HG03159 (cell line): Measurements from ENCODE around the gene TBC1D4.

ENCODE experiments used
- ATAC-seq: cut with Tn5 transposase; IDR thresholded peaks from one replicate; pipeline ENCODE4 v1.9.1; 2021; ENCODE audit warnings: mild to moderate bottlenecking, moderate library complexity; ENCODE audit not compliant: unreplicated experiment

The TBC1D4 gene

DNA sequence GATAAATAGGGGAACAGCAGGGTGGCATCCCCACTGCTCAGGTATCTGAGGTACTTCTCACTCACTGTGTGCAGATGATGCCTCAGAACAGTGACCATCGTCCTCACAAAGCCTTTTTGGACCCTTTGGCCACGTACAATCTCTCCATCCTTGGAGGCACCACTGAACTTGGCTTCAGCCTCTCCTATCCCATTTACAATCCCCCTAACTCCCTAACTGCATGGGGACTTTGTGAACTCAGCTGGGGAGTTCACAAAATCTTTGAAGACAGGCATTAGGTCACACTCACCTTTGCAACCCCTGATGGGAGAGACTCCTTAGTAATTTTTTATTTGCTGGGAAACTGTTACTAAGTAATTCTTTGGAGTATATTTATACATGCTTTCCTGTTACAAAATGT lies 60.8 kb downstream of the TBC1D4 start:
- ATAC-seq: no peak

DNA sequence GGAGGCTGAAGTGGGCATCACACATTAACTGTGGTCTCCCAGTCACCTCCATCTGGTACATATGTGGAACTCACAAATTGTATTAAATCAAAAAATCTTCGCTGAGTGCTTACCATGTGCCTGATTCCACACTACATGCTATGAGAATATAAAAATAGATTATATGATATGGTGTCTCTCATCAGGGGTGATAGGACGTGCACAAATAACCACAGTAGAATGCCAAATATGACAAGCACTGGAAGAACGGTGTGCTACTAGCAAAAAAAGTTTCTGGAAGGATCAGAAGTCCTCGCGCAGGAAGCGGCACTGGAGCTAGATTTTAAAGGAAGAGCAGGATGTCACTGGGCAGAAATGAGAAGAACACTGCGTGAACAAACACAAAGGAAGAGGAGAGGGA lies 62.3 kb downstream of the TBC1D4 start:
- no peak for ATAC-seq

DNA sequence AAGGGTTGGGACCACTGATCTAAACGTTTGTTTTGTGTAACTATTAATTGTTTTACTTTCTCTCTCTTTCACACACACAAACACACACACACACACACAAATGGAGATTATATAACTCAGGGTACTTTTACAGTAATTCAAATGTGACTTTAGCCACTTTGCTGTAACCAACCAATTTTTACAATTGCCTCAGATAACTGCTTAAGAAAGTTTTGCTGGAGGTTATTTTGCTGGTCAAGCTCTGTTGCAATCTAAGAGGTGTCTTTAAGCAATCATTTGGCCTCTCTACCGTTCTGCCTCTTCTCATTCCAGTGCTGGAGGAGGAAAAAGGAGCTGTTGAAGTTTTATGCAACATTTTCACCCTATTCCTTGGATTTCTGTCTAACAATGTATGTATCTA lies 63.0 kb downstream of the TBC1D4 start:
- ATAC-seq: no peak

DNA sequence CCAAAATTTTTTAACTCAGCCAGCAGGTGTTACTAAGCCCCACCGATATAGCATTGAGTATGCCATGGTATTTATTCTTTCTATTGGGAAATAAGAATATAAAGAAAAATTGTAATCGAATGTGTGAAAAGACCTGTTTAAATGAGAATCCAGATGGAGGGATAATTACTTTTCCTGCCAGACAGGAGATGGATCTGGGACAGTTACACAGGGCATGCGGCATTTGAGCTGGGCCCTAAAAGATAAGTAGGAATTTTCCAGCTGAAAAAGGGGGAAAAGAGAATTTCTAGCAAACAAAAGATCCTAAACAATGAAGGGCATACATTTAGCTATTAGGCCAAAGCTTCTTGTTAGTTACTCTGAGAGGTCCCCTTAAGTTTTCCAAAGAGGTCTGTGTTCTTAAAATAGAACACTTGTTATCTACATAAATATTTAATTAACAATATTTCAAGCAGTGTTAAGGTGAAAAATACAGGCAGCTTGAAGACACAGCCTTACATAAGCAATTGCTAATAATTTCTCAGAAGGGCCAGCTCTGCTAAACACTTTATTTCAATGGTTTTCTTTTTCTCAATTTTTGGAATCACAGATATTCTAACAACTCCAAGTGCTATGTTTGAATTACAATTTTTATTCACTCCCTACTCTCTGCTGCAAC lies 63.7 kb downstream of the TBC1D4 start:
- ATAC-seq: no peak

DNA sequence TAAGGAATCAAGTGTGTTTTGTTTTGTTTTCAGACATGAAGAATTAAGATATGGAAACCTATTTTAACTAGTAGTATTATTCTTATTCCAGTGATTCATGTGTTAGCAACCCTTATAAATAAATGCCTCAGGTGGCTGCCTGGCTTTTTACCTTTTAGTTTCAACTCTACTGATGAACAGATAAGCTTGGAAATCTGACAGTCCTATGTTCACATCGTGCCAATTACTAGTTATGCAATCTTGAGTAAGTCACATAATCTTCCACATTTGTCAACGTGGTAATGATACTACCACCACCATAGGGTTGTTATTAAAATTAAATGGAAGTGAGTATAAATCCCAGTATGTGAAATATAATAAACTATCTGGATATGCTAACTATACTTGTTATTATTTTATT lies 64.3 kb downstream of the TBC1D4 start:
- no peak for ATAC-seq

DNA sequence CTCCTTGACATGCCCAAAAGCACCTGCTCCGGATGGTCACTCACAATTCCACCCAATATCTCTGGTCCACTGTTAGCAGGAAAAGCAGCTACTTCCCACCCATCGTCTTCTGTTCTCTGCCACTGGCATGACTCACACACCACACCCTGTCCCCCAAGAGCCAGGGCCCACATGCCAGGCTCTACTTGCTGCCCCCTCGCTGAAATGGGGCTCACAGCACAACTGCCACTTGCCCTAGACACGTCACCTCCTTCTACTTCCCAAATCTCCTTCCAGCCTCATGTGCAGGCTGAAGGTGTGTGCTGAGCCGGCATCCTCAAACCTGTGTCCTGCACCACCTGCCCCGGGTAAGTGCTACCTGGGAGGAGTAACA lies 65.0 kb downstream of the TBC1D4 start:
- no peak for ATAC-seq

DNA sequence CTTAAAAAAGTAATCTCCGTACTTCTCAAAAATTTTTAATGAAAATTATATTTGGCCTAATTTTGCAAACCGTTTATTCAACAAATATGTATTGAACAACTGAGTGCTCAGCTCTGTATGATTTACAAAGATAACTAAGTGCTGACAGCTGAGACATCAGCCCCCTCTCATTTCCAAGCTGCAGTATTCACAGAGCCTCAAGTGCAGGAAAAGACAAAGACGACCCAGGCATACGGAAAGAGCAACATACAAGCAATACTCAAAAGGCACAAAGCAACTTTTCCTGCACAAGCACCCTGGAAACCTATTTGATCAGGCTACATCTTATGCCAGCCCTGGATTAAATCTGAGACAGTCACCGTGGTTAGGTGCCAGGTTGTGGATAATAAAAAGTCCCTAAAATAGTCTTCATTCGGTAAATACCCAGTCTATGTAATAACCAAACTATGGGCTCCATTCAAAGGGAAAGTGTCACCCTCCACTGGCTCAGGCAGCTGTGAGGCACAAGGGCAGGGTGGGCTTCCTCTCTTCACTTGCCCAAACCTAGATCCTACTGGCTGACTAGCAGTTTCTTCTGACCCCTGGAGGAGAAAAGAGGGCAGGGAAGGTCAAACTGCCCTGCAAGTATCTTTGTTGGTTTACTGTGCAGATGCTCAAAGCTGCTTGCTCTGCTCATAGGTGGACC lies 65.5 kb downstream of the TBC1D4 start:
- peak; percentile 70 for ATAC-seq

DNA sequence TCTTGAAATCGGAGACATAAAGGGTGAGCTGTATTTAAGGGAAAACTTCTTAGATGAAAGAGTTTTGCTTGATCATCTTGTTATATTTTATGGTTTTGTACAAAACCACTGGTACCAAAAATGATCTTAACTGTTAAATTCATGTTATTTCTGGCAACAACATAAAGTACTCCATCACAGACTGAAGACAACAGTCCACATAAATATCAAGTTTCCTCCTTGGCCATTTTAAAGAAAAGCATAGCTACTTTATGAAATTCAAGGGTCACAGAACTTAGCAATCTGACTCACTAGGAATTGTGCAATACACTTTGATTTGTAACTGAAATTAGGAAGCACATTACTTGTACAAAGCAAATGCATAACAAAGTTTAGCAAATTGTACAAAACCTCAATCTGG lies 66.3 kb downstream of the TBC1D4 start:
- no peak for ATAC-seq

DNA sequence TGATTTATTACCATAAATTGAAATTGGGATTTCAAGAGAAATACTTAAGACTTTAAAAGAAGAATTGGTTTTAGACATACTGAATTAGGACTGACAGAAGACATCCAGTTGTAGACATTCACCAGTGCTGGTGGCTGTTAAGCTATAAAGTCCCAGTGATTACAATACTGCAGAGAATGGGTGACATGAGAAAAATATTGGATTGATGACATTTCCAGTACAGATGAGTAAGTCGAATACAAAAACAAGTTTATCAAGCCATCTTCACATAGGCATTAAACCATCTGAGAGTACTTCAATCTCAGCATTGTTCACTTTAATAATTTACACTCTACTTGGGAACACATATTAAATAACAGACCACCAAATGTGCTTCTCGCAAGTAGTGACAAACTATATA lies 66.8 kb downstream of the TBC1D4 start:
- ATAC-seq: no peak

DNA sequence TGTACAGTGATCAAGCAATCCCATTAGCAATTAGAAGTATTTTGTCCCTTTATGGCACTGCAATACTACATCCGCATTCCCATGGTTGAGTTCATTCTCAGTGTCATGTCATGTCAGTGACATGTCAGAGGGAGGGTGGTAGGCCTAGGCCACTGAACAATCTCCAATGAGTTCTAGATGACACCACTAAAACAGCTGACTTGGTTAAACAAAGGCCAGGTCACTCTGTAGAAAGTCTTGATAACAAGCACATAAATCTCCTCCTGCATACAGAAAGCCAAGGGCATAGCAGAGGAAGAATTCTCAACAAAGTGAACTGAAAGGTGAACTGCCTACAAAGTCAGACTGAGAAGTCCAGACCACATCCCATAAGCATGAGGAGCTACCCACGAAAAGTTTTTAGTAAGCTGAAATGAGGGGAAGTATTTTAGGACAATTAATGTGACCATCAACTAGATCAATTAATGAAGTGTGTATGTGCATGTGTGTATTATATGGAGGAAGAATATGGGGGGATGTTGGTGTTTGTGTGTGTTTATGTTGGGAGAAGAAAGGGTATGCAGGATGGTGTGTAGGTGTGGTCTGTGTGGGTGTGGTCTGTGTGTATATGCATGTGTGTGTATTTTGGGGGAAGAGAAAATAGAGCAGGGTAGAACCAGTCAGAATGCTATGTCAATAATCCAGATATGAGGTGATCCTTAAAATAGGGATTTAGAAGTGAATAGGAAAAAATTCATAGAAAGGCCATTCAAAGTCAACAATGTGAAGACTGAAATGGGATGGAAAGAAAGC lies 67.7 kb downstream of the TBC1D4 start:
- no peak for ATAC-seq

DNA sequence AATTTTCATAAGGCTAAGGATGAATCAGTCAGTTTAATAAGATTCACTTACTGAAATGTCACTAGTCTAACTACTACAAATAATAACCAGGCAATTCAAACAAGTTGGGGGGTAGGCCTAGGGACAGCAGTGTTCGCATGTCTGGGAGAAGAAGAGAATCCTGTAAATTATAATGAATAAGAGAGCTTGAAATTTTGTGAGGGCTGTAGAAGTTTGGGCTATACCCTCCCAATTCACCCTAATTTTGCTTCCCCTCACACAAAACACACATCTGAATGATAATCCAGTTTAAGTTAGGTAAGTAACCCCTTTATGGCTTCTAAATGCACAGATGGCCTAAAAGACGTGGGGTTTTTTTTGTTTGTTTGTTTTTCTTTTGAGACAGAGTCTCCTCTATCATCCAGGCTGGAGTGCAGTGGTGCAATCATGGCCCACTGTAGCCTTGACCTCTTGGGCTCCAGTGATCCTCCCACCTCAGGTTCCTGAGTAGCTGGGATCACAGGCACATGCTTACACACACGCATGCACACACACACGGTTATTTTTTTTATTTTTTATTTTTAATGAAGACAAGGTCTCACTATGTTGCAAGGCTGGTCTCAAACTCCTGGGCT lies 69.9 kb downstream of the TBC1D4 start:
- ATAC-seq: no peak

DNA sequence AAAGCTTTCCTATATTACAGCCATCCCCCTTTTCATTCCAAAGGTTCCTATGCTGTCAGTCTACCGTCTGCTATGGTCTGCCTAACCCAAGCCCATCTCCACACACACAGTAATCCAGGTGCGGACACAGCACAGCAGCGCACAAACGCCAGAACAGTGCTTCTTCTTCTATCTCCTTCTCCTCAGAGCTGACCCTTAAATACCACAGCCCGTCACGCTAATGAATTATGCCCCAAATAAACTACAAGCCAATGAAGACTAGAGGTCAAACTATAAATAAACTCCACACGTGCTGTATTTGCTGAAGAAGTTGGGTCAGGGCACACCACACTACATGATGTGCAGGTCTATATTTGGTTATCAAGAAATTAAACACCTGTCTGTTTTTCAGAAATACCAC lies 71.8 kb downstream of the TBC1D4 start:
- ATAC-seq: no peak

DNA sequence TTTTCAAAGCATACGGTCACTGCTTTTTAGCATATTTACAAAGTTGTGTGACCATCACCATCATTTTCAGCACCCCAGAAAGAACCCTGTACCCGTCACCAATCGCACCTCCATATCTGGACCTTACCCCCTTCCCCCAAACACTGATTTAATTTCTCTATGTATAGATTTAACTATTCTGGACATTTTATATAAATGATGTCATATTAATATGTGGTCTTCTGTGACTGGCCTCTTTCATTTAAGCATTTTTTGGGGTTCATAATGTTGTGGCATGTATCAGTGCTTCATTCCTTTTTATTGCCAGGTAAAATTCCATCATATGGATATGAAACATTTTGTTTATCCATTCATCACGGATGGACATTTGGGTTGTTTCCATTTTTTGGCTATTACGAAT lies 74.0 kb downstream of the TBC1D4 start:
- no peak for ATAC-seq

DNA sequence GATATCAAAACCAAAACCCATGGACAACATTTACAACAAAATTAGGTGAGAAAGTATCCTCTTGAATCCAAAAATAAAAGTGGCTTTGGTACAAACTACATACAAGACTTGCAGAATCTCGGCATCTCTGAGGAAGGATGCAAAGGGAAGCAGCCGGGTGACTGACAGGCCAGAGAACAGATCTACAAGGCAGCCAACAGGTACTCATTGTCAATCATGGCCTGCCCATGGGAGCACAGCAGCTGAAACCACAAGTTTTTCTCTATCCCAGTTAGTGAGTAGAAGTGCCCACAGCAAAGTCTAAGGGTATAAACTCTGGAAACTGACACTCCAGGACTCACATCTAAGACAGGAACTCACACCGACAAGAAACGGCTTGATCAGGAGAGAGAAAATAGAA lies 74.5 kb downstream of the TBC1D4 start:
- no peak for ATAC-seq

DNA sequence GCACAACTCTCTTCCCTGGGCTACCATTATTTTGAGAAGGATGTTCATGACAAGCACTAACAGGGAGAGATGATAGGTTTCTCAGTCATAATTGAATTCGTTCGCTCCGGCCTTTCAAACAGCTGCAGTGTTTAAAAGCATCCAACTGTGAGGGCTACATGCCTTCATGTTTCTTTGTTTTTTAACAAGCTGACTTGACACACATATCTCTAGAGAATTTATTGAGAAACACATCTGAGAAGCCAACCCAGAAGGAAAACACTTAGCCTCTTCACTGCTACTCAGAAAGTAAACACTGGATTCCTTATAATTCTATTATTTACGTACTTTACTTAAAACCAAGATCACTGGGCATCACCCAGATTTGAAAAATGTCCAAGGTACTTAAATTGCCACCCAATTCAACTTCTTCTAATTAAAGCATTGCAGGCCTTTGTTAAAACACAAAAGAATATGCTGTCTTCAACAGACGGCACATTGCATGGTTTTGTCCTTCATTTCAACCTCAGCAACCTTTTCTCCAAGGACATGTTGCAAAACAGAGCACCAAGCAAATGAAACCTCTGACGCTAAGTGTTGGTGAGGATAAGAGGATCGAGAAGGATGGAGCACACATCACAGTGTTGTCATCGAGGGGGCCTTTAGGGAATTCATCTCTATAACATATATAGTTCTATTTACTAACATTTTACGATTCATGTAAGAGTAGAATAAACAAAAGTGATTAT lies 75.8 kb downstream of the TBC1D4 start:
- ATAC-seq: no peak

DNA sequence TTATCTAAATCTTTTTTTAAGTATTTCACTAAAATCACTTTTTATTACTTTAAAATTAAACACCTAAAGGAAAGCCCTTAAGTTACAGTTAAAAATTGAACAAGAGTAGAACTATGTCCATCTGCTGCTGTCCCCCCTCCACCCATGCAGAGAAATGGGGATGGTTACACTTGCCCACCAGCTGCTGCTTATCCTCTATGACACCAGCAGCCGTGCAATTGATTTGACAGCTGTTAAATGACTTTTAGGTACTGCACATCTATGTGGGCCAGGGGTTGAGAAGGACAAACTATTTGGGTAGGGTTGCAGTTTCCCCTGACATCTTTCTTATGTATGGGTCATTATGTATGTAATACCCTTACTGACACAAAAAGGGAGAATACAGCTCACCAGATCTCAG lies 77.2 kb downstream of the TBC1D4 start:
- no peak for ATAC-seq

DNA sequence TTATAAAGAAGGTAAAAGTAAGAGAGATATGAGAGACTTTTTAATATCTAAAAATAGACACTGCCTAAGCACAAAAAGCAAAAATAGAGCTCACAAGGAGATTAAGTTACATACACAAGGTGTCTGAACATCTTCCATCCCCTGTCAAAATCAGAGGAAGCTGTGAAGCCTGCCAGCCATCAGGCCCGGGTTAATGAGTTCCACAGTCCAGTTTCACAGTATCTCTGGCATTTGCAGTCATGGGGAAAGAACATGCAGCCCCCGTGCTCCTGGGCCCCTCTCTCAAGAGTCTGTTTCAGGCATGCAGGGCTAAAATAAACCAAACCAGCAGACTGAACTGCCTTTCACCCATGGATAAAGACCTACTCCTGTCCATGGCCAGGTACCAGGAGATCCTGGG lies 79.2 kb downstream of the TBC1D4 start:
- ATAC-seq: no peak

DNA sequence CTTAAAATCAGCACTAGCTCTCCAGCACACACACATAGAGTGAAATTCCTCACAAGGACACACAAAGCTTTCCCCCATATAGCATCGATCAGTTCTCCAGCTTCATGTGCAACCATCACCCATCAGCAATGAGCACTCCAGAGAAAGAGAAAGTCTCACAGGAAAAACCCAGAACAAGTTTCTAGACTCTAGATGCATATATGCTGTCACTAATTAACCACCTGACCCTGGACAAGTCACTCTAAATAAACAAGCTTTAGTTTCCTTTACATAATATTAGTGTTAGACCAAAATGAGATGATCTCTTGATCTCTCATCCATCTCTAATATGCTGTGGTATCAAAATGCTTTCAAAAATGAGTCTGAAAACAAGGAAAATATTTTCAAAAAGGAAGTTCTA lies 81.2 kb downstream of the TBC1D4 start:
- ATAC-seq: no peak

DNA sequence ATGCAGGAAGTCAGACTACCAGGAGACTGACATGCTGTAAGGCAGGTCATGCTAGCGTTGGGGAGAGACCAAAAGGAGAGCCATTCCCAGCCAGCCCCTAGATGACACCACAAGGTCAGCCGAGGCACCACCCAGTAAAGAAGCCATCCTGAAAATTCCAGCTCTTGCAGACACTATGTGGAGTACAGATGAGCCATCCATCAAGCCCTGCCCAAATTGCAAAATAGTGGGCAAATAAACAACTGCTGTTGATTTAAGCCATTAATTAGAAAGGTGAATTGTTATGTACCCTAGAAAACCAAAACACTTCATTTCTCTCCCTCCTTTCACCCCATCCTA lies 82.1 kb downstream of the TBC1D4 start:
- ATAC-seq: no peak

DNA sequence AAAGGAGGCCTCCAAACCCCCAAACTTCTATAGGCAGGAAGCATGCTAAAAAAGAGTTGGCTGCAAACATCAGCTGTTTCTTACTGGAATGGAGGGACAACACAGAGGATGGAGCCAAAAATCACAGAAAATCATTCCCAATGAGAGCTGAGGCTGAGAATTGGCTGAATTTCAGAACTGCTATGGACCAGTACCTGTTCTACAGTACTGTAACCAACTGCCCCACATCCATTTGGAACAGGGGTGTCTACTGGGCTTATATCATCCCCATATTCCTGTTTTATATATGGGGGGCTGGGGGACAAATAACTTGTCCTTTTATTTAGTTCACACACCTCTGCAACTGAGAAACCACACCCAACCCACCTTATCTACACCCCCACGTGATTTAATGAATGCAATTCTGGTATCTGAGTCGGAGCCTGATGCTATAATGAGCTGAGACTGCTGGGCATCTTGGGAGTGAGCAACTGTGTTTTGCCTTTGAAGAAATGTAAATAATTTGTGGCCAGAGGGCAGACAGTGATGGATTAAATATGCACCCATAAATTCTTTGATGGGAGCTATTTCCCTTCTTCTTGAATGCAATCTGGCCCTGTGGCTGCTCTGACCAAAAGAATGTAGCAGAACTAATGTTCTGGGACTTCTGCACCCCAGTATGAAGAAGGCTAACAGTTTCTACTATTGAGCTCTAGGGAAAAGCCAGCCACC lies 82.6 kb downstream of the TBC1D4 start:
- no peak for ATAC-seq

DNA sequence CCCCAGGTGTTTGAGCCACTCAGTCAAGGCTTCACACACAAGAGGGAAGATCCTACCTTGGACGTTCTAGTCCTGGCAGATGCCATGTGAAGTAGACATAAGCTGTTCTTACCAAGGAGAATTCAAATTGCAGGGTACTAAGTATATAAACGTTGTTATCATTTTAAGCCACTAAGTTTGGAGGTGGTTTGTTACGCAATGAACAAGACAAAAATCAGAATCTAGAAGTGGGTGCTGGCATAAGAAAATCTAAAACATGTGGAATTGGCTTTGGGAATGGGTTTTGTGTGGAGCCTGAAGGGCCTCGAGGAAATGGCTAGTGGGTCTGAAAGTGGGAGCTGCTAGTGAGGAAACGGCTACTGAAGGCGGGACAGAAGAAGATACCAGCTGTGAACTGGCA lies 83.9 kb downstream of the TBC1D4 start:
- ATAC-seq: no peak
